Mucosa of stomach (tissue), 1 donor: ENCODE results near the gene IL24.

ENCODE experiments used
- H3K27me3 ChIP-seq: one replicate; pipeline ENCODE4 v1.7.0; 2013; ENCODE audit warnings: mild to moderate bottlenecking, low read length; ENCODE audit not compliant: control insufficient read depth, insufficient read depth
- H3K36me3 ChIP-seq: one replicate; pipeline ENCODE4 v1.7.0; 2013; ENCODE audit warnings: low read length; ENCODE audit not compliant: control insufficient read depth, insufficient read depth
- H3K4me1 ChIP-seq: one replicate; pipeline ENCODE4 v1.7.0; 2013; ENCODE audit warnings: mild to moderate bottlenecking, low read length; ENCODE audit not compliant: control insufficient read depth, insufficient read depth
- H3K4me3 ChIP-seq: one replicate; pipeline ENCODE4 v1.7.0; 2013; ENCODE audit warnings: low read length
- H3K9ac ChIP-seq: one replicate; pipeline ENCODE4 v1.7.0; 2013; ENCODE audit warnings: mild to moderate bottlenecking, low read length, moderate library complexity
- H3K9me3 ChIP-seq: one replicate; pipeline ENCODE4 v1.7.0; 2013; ENCODE audit warnings: mild to moderate bottlenecking, low read length, moderate library complexity; ENCODE audit not compliant: control insufficient read depth
- donor health status: Pancreatic carcinoma.

IL24 gene

DNA sequence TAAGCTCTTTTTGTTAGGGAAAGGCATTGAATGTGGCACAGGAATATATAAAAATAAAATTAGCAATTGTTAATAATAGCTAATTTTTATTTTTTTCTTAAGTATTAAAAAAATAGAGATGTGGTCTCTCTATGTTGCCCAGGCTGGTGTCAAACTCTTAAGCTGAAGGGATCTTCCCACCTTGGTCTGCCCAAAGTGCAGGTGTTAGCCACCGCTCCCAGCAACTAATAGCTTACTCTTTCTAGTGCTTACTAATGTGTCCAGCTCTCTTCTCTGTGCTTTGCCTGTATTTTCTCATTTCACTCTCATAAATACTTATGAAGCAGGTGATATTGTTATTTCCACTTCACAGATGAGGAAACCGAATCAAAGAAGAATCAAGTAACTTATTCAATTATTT is 13.4 kb upstream of the IL24 start:
- Histone ChIP-seq H3K36me3 (no peaks in the 10 kb centered on the region), H3K9ac (no peak overlapping the region), H3K9me3 (no peaks in the 10 kb centered on the region), H3K4me3 (no peak overlapping the region), H3K27me3 (peaks cover 4% of the 10 kb centered on the region), H3K4me1 (no peaks in the 10 kb centered on the region)

DNA sequence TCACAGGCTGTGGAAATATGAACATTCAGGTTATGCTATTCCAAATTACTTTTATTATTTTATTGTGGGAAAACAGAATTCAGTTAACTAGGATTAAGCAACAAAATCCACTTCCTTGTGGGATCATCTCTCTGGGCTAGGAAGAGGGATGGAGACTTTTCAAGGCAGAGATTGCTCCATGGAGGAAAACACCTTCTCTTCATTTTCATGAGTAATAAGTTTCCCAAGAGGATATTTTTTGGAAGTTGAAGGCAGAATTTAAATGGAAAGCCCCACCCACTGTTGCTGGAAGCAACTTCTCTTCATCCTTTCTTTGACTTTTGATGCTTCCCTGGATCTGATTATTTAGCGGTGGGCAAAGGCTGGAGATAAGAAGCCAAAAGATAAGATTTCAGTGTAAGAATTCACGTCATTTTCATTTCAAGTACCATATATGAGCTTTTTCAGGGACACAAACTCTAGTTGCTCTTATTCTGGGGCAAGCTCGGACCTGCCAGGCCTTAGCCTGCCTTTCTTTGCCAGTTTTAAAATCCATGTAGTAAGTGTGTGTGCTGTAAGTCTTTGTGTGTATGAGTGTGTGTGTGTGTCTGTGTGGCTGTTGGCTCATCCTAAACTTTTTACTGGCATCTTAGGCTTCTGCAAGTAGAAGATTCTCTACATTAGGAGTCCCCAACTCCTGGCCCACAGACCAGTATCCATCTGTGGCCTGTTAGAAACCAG is 11.7 kb upstream of the IL24 start:
- H3K36me3 ChIP-seq = no peaks in the 10 kb centered on the region
- no peaks in the 10 kb centered on the region for H3K4me1 ChIP-seq
- H3K9ac ChIP-seq = no peak overlapping the region
- no peak overlapping the region for H3K4me3 ChIP-seq
- H3K9me3 ChIP-seq = no peaks in the 10 kb centered on the region
- H3K27me3 ChIP-seq = peaks cover 4% of the 10 kb centered on the region

- Histone ChIP-seq H3K9me3 (no peaks in the 10 kb centered on the region), H3K4me3 (no peak overlapping the region), H3K27me3 (peaks cover 4% of the 10 kb centered on the region), H3K4me1 (no peaks in the 10 kb centered on the region), H3K36me3 (no peaks in the 10 kb centered on the region), H3K9ac (no peak overlapping the region)
These were observed 10.4 kb upstream of the IL24 start for GRCh38 chr1:206886831-206887230.

DNA sequence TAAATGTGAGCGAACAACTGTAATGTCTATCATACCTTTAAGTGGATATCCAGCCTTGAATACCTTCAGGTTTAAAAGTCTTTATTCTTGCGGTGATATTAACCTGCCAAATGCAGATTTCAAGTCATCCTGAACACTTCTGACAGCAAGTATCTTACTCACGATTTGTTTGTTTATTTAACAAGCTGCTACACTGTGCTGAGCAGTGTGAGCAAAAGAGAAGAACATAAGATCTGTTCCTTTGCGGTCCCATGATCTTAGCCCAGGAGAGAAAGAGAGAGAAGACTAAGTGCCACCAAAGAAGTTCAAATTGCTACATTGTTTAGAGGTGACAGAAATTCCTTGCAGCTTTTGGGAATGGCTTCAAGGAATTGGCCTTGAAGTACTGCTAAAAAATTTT is 9.5 kb upstream of the IL24 start:
- no peaks in the 10 kb centered on the region for H3K9me3 ChIP-seq
- H3K4me1 ChIP-seq = no peaks in the 10 kb centered on the region
- H3K36me3 ChIP-seq = no peaks in the 10 kb centered on the region
- H3K4me3 ChIP-seq = no peak overlapping the region
- no peak overlapping the region for H3K9ac ChIP-seq
- H3K27me3 ChIP-seq = peaks cover 4% of the 10 kb centered on the region

- H3K9me3 ChIP-seq = no peaks in the 10 kb centered on the region
- H3K4me3 ChIP-seq = no peak overlapping the region
- H3K36me3 ChIP-seq = no peaks in the 10 kb centered on the region
- no peak overlapping the region for H3K9ac ChIP-seq
- H3K4me1 ChIP-seq = peaks cover 1% of the 10 kb centered on the region
- peaks cover 4% of the 10 kb centered on the region for H3K27me3 ChIP-seq
These were observed 6.8 kb upstream of the IL24 start for GRCh38 chr1:206890125-206891060.

DNA sequence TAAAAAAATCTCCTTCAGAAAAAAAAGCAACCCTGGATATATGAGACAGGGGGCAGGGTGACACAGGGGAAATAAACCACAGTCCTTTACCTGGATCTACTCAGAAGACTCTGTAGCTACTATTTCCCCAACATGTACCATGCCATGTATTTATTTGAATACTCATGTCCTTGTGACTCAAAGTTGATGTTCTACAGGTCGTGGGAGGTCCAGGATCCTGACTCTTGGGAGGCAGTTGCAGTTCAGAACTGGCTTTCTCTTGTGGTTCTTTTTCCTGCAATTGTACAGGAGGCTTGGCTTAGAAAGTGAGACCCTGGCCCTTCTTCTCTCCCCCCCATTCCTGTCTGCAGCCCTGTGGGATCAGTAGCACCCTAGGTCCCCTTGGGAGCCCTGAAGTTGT is 5.8 kb upstream of the IL24 start:
- no peaks in the 10 kb centered on the region for H3K36me3 ChIP-seq
- H3K9ac ChIP-seq = no peak overlapping the region
- H3K4me1 ChIP-seq = peaks cover 7% of the 10 kb centered on the region
- H3K27me3 ChIP-seq = peaks cover 4% of the 10 kb centered on the region
- H3K4me3 ChIP-seq = no peak overlapping the region
- no peaks in the 10 kb centered on the region for H3K9me3 ChIP-seq

GRCh38 chr1:206892351-206892984 is 4.8 kb upstream of the IL24 start:
- H3K9ac ChIP-seq = no peak overlapping the region
- H3K9me3 ChIP-seq = no peaks in the 10 kb centered on the region
- H3K4me3 ChIP-seq = no peak overlapping the region
- H3K27me3 ChIP-seq = no peaks in the 10 kb centered on the region
- H3K4me1 ChIP-seq = peaks cover 7% of the 10 kb centered on the region
- H3K36me3 ChIP-seq = no peaks in the 10 kb centered on the region

DNA sequence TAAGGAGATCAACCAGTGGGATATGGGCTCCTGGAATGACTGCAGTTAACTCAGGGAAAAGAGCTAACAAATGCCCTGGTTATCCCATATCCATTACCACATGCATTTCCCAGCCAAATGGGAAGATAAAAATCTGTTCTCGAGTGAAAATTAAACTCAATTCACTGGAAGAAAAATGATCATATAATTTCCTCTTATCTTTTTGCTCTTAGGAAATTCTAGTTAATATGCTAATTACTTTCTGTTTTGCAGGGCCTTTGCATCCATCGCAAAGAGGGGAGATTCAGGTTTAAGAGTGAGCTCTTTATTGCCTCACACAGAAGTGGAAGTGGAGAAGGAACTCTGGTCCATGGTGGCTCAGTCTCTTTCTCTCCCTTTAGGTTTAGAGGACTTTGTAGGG is 3.9 kb upstream of the IL24 start:
- Histone ChIP-seq H3K4me3 (no peak overlapping the region), H3K27me3 (no peaks in the 10 kb centered on the region), H3K4me1 (peaks cover 7% of the 10 kb centered on the region), H3K9ac (no peak overlapping the region), H3K9me3 (no peaks in the 10 kb centered on the region), H3K36me3 (no peaks in the 10 kb centered on the region)

DNA sequence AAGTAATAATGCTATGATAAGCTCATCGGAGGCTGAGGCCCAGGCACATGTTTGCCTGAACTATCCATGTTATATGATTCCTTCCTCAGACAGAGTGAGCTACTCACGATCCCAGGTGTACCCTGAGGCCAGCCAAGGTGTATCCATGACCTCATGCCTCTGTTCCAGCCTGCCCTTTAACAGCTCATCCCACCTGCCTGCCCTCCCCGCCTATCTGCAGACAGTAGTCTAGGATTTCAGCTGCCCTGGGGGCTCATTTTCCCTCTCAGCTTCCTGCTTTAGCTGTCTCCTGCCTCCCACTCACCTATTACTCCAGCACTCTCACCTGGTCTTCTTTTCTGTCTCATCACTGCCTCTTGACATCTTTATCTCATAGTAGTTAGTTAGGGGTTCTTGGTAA is 1.9 kb upstream of the IL24 start:
- H3K36me3 ChIP-seq = no peaks in the 10 kb centered on the region
- no peaks in the 10 kb centered on the region for H3K27me3 ChIP-seq
- peaks cover 7% of the 10 kb centered on the region for H3K4me1 ChIP-seq
- H3K9ac ChIP-seq = no peak overlapping the region
- no peaks in the 10 kb centered on the region for H3K9me3 ChIP-seq
- no peak overlapping the region for H3K4me3 ChIP-seq

GRCh38 chr1:206895837-206896242 is 1.4 kb upstream of the IL24 start:
- Histone ChIP-seq H3K9ac (no peak overlapping the region), H3K4me3 (no peak overlapping the region), H3K27me3 (no peaks in the 10 kb centered on the region), H3K9me3 (no peaks in the 10 kb centered on the region), H3K4me1 (peaks cover 7% of the 10 kb centered on the region), H3K36me3 (no peaks in the 10 kb centered on the region)

GRCh38 chr1:206896261-206896660 is 982 bp upstream of the IL24 start:
- H3K4me3 ChIP-seq = no peak overlapping the region
- H3K36me3 ChIP-seq = no peaks in the 10 kb centered on the region
- H3K9me3 ChIP-seq = no peaks in the 10 kb centered on the region
- H3K27me3 ChIP-seq = no peaks in the 10 kb centered on the region
- no peak overlapping the region for H3K9ac ChIP-seq
- H3K4me1 ChIP-seq = peaks cover 7% of the 10 kb centered on the region
